GM19240 (cell line): ENCODE results near the gene VAPB.

Experiments
- DNase-seq: peaks from one replicate; pipeline ENCODE4 v3.0.0; 2011; ENCODE audit warnings: low spot score; ENCODE audit not compliant: insufficient read length

Gene VAPB

DNA sequence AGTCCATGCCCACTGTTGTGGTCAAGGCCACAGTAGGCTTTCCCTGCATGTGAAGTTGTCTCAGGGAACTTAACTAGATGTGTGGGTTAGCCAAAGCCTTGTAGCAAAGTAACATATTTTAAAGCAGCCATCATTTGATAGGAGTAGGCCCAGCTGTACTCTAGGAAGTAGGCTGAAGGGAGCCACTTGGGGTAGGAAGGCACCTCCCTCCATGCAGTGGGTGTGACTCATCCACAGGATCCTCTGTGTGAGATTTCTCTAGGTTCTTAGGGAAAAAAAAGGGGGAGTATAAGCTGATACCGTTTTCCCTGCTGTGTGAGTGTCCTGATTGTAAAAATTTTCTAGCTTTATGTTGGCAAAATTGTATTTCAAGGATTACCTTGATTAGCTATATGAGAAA, 44.7 kb downstream of the VAPB start:
- DNase-seq: no peak

DNA sequence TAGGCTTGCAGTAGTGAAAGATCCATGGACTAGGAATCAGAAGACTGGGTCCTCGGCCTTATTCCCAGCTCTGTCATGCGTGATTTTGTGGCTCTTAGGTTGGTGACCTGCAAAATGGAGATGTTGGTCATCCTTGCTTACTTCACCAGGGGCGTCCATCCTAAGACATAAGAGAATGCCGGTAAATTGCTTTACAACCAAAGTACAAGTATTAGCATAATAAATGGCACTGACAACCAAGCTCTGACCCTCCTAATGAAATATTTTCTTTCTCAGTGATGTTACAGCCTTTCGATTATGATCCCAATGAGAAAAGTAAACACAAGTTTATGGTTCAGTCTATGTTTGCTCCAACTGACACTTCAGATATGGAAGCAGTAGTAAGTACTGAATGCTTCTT, 45.3 kb downstream of the VAPB start:
- no peak for DNase-seq

DNA sequence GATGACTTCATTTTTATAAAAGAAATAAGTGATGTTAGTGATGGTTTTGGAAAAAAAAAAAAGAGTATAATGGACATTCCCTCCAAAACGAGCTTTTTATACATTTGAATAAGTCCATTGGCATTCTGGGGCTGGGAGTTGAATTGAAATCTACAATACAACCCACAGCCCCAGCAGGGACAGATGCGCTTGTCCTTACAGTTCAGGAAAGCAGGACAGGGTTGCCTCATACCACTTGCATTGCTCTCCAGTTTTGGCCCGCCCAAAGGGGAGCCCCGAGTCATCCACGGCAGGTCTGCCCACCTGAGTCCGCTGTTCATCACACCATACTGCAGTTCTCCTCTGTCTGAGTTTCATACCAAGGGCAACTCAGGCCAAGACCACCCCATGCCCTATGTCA, 46.2 kb downstream of the VAPB start:
- no peak for DNase-seq

DNA sequence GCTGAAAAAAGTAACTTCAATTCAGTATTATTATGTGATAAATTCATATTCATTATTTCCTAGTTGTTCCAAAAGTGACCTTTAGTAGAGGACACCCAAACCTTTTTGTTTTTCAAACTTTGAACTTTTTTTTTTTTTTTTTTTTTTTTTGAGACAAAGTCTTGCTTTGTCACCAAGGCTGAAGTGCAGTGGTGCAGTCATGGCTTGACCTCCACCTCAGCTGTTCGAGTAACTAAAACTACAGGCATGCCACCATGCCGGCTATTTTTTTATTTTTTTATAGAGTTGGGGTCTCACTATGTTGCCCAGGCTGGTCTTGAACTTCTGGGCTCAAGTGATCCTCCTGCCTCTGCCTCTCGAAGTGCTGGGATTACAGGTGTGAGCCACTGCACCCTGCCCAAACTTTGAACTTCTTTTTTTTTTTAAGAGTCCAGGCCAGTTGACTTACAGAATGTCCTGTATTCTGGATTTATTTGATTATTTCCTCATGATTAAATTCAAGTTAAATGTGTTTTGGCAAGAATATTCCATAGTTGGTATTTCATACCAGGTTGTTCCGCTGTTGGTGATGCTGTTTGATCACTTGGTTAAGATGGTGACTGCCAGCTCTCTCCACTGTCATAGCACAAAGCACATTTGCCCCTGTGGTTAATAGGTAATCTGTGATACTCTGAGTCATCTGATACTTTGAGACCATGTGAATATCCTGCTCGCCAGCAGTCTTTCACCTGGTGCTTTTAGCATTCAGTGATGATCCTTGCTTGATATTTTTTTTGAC, 48.0 kb downstream of the VAPB start:
- DNase-seq: no peak

DNA sequence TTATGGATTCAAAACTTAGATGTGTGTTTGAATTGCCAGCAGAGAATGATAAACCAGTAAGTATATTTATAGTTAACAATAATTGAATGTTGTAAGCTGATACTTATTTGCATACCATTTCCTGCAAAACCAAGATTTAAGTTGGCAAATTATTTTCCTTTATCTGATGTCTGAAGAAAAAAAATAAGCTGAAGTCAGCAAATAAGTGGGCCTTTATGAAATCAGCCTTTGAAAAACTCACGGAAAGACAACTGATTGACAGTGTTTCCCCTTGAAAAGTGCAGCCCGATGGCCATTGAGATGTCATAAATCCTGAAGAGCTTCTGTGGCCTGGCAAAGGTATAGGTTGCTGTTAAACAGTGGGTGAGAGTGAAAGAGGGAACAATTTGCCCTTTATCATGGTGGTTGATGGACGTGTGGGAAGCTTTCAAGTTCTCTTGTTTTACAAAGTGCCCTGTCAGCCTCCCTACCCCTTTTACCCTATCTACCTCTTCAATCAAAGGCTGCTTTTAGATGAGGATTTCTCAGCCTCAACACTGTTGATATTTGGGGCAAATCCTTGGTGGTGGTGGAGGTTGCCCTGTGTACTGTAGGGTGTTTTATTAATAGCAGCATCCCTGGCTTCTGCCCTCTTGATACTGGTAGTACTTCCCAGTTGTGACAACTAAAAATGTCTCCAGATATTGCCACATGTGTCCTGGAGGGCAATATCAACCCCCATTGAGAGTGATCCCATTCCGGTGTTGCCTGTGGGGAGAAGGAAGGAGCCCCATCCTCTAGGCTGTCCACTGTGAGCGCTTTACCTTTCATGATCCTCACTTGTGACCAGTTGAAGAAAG, 50.2 kb downstream of the VAPB start:
- no peak for DNase-seq

DNA sequence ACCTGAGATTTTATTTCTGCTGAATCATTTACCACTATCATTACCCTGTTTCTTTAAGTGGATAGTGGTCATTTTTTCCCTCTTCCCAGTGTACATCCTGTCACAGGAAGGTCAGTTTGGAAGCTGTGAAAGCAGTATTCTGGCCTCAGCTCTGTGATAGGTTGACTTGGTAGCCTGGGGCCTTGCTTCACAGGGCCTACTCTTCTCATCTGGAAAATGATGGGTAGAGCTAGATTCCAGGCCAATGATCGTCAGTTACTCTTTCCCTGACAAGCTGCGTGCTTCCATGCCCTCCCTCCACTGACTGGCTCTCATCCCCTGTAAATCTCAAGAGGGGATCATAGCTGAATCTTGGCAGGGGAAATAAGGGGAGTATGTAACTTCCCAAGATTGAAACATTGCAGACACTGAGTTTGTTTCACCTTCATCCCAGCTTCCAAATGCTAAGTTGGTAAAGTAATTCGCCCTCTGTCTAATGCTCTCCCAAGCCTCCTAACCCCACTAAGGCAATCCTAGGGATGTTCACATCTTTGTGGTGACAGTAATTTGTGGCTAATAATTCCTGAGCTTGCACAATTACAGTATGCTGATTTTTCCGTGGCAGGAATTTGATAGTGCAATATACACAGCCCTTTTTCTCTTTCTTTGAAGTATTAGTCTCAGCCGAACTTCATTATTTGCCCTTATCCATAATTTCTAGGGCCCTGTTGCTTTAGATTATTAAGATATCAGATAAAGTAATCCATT, 51.2 kb downstream of the VAPB start:
- DNase-seq: no peak

DNA sequence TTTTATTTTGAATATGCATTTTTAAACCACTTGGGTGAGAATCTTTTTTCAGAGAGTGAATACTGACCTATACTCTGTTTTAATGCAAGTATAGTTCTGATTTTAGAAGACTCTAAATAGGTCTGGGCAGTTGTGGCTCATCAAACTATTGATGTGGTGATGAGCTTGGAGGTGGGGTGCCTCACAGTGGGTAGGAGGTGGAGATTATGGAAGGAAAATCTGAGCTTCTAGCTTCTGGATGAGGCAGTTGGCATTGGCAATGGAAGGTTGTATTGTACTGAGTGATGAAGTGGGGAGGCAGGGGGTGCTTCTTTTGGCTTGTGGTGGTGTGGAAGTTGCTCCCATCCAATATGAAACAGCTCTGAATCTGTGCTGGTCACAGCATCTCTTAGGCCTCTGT, 52.7 kb downstream of the VAPB start:
- DNase-seq: no peak

DNA sequence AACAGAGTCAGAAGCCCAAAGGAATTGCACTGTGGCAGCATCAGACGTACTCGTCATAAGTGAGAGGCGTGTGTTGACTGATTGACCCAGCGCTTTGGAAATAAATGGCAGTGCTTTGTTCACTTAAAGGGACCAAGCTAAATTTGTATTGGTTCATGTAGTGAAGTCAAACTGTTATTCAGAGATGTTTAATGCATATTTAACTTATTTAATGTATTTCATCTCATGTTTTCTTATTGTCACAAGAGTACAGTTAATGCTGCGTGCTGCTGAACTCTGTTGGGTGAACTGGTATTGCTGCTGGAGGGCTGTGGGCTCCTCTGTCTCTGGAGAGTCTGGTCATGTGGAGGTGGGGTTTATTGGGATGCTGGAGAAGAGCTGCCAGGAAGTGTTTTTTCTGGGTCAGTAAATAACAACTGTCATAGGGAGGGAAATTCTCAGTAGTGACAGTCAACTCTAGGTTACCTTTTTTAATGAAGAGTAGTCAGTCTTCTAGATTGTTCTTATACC, 55.8 kb downstream of the VAPB start:
- DNase-seq: no peak

DNA sequence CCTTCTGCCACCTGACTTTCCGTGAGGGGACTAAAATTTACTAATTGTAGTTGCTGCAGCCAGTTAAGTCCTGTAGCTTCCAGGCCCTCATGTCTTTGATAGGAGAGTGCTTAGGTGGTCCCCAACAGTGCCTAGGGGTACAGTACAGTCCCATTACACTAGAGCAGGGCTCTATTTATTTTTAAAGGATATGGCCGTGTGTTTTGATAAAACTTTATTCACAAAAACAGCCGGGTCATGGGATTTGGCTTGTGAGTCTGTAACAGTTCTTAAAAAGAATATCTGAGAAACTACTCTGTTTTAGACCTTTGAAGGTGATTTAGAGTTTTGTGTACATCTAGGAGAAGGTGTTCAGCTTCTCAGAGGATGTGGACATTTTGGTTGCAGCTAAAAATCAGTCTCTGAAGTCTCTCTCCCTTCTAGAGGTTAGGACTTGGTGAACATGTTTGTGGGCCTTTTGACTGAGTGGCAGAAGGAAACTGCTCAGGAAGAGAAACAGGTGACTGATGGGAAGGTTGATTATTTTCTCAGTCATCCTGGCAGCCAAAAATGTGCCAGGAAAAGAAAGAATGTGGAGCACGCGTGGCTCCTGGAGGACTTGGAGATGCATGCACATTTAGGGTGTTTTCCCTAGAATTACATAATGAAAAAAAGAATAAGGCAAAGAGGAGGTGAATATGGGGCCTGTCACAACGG, 57.4 kb downstream of the VAPB start:
- DNase-seq: no peak

DNA sequence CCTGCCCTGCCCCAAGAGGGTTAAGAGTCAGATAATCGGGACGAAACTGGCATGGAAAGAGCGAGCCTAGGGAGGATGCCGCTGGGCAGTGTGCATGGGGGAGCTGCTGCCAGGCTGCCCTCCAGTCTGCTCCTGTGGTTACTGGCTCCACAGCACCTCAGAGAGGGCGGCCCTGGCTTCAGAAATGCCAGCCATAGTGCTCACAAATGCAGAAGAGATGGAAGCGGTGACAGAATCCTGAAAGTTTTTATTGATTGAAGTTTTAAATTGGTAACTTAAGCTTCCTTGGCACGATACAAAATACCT, 57.9 kb downstream of the VAPB start:
- no peak for DNase-seq

DNA sequence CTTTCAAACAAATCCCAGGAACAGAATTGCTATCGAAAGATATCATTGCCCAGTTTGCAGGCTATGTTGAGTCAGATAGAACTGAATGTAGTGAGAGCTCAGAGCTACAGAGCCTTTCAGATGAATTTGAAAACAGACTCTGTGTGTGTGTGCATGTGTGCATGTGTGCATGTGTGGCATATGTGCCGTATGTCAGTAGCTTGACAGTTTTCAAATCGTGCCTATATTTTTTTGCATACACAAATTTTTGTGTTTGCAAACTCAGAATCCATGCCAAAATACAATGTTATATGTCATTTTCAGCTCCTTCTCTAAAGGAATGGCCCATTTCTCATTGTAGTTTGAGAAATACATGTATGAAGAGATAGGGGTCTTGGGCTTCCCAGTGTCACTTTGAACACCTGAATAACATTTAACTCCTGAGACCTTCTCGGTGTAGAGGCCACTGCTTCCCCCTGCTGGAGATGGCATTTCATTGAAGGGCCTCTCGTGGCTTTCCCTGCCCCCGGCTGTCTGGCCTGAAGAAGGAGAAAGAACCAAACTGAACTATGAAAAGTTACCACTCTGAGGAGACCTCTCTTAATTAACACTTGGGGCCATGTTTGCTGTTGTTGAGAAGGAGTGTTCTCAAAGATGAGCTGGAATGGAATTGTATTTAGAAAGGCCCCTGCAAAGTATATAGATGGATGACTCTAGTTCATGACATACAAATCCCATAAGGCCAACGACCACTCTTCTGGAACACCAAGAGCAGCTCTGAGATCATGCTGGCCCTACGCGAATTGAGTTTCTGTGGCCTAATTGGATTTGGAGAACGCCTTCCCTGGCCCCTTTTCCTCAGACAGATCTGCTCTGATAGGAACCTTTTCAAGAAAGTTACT, 58.7 kb downstream of the VAPB start:
- DNase-seq: no peak

DNA sequence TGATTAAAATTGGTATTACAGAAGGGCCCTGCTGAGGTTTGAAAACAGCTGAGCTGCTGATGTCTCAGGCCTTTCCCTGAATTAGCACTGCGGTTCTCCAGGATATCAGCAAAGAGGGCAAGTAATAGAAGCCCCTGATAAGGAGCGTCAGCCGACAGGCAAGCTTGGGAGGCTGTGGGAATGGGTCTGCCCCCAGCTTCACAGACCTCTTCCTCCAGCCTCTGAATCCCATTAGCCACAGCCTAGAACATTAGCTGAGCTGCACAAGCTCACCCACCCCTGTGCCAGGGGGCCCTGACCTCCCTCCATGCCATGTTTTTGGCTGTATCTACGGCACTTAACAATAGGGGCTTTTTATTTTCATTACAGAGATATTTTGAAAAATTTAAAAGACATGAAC, 59.9 kb downstream of the VAPB start:
- DNase-seq: no peak

DNA sequence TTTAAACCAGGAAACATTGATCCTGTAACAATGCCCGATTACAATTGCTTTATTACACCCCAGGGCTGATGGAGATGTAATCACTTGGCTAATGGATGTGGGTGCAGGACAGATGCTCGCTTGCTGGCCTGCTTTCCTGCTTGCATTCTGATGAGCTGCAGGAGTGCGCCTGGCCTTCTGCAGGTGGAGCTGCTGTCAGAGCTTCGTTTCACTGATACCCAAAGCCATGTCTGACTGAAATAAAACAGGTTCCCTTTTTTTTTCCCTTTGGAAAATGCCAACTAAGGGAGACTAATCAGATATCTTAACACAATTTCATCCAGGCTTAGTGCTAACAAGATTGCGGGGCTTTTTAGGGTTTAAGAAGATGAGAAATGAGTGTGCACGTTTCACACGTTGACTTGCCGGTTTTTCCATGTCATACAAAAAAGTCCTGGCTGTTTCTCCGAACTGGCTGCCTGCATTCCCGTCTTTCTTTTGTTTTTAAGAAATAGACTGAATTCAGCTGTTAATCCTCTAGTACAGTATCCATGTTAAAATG, 60.7 kb downstream of the VAPB start:
- no peak for DNase-seq

DNA sequence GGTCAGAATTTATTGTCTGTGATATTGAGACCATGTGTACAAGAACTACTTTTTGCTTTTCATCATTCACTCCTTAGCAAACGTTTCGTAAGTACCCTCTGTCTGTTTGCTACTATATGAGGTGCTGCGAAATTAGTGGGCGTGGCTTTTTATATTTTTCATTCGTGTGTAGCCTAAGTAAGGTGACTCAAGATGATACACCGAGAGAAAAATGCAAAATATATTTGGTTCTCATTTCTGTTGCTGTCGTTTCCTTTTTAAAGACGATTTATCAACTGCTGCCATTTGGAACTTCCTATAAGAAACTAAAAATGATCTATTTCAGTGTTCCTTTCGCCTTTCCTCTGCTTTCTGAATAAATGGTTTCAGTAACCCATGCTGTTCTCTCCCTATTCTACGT, 61.2 kb downstream of the VAPB start:
- DNase-seq: no peak

DNA sequence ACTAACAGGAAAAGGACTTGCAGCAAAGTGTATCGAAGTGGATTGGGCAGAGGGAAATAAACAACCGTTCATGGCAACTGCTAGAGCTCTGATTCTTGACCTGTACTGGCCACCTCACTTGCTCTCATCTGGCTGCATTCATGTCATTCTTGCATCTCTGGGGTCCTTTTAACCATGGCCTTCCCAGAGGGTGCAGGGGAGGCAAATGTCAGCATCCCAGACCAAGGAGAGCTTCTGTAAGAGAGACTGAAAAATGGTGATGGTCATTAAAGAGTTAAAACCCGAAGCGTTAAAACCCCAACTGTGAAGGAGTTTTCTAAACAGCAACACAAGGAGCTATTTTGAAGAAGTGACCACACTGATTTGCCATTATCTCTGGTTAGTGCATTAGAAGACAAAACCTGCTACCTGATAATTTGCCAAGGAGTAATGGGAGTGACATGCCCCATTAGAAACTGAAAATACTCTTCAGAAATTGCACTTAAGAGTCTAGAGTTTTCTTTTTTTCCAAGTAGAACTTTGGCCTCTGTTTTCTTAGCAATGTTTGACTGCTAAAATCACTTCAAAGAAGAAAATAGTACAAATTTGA, 63.7 kb downstream of the VAPB start:
- no peak for DNase-seq

DNA sequence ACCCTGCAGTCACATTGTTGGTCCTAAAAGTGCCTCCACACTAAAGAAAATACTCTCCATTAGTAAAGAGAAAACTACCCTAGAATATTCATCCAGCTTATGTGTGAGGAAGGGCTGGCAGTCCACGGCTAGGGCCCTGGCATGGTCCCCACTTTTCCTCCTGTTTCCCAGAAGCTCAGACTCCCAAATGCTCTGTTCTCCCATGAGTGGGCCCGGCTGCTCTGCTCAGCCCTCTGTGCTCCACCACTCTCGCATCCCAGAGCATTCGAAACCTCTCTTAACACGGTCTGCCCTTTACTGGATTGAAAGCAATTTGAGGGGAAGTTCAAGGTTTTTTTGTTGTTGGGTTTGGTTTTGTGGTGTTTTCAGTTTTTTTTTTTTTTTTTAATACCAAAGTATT, 64.4 kb downstream of the VAPB start:
- no peak for DNase-seq

DNA sequence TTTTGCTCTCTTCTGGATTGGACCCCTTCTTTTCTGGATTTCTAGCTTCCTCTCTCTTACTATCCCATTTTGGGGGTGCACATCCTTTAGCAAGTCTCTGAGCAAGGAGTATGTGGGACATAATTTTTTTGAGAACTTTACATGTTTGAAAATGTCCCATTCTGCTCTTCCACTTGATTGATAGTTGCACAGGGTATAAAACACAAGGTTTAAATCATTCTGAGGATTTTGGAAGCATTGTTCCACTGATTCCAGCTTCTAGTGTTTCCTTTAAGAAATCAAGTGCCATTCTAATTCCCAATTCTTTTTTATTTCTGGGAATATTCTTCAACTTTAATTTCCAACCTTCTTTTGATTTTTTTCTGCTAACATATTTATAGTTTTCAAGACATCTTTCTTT, 65.4 kb downstream of the VAPB start:
- DNase-seq: no peak

DNA sequence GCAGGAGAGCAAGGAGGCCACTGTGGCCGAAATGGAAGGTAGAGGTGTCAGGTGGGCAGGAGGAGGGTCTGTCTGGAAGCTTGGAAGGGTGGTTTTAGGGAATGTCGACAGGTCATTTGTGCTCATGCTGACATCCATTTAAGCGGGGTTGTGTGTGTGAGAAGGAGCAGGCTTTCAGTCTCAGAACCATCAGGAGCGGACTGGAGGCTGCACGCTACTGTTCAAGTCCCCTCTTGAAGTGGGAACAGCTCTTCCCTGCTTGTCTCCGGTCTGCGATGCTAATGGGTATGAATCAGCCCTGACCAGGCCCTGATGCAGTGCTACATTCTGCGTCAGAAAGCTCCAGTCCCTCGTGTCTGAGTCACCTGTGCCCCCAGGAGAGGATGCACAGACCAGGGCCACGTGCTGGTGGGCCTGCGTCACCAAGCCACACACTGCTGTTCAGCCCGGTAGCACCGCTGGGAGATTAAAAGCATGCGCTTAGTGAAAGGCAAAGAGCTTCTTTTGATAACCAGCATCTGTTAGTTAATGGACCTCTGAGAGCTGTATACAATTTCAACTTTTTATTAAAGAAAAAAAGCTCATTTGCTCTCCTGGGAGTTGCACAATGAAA, 68.2 kb downstream of the VAPB start:
- no peak for DNase-seq

DNA sequence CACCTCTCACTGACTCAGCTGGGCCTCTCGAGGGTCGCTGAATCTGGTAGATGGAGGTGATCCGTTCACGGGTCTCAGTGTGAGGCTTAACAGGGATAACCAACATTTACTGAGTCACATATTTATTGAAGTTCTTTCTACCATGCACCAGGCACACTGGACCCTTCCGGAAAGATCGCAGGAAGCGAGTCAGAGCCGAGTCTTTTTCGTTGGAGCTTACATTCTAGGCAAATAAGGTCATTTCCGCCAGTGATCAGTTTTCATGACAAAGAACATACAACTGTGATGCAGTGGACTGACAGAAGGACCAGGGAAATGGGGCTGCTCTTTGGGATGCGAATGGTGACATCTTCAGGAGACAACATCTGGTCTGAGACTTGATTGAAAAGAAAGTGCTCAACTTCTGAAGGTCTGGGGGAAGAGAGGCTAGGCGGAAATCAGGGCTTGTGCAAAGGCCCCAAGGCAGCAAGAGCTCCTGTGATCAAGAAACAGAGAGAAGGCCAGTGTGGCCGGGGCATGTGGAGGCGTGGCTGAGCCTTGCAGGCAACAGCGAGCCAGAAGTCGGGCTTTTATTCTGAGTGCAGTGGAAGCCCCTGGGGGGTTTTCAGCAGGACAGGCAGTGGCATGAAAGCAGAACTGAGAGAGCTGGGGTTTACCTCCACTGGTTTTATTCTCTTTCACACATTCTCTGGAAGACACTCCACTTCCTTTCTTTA, 69.5 kb downstream of the VAPB start:
- DNase-seq: peak; percentile 59
